Activated CD4-positive, alpha-beta memory T cell treated with anti-CD3 and anti-CD28 coated beads for 36 hours (primary cell): ENCODE results near the gene EIF4G3. TPM values are rescaled to one million over a fixed set of nuclear protein-coding genes. Genes with fewer than 3 reads are reported as not detected.

Source experiments
- microRNA-seq: library from miRNA; unstranded; fragments of <30 nt; microRNA quantifications from one replicate; pipeline ENCODE4 v1.2.0, GENCODE V29; 2022; ENCODE audit warnings: borderline number of aligned reads, borderline microRNAs expressed, borderline replicate concordance
- total RNA-seq, 2 experiments: library from RNA; stranded (reverse); gene quantifications; one replicate each; pipeline ENCODE4 v1.2.3, GENCODE V29; 2021

EIF4G3 gene
- total RNA-seq, 2 experiments from 2014 or later, result 39.9 to 42.7 TPM

Small RNA genes within 50 kb of the gene (microRNA-seq; reads per million reads assigned to microRNA genes)
- gene MIR1256, result not detected

Other genes with a start within 250 kb of the EIF4G3 start
- gene ECE1, start 113.6 kb upstream of the EIF4G3 start, total RNA-seq, result 100 to 1,000 TPM; 137 to 144 TPM